ENCODE data around the gene FLAD1.

FLAD1 gene

GRCh38 chr1:154982897-154983648 is at the start of gene FLAD1:
Gene FLAD1, plus strand, starts transcription at chr1:154983344. Its CDS starts 351 bp downstream, at chr1:154983695.
- DNase-seq (ENCODE audit: low read depth) = peak; percentile 100

DNA sequence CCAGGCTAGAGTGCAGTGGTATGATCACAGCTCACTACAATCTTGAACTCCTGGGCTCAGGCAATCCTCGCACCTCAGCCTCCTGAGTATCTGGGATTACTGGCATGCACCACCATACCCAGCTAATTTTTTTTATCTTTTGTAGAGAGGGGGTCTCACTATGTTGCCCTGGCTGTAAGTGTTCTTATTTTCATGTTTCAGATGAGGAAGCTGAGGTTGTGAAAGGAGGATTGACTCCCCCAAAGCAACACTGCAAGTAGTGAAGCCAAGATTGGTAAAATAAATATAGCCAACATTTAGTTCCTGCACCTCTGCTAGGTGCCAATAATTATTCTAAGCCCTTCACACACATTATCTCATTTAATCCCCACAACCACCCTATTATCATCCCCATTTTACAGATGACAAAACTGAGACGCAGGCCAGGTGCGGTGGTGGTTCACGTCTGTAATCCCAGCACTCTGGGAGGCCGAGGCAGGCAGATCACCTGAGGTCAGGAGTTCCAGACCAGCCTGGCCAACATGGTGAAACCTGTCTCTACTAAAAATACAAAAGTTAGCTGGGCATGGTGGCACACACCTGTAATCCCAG is 48.7 kb upstream of the FLAD1 start:
- no peak for DNase-seq (ENCODE audit: low read depth)

GRCh38 chr1:154935749-154936554 is 47.2 kb upstream of the FLAD1 start:
- DNase-seq (ENCODE audit: low read depth) = no peak

GRCh38 chr1:154936555-154937084 is 46.5 kb upstream of the FLAD1 start, which contains the start of gene PMVK:
Gene PMVK, minus strand, starts transcription at chr1:154936719. Its CDS starts 34 bp downstream, at chr1:154936685.
- peak; percentile 94 for DNase-seq (ENCODE audit: low read depth)

DNA sequence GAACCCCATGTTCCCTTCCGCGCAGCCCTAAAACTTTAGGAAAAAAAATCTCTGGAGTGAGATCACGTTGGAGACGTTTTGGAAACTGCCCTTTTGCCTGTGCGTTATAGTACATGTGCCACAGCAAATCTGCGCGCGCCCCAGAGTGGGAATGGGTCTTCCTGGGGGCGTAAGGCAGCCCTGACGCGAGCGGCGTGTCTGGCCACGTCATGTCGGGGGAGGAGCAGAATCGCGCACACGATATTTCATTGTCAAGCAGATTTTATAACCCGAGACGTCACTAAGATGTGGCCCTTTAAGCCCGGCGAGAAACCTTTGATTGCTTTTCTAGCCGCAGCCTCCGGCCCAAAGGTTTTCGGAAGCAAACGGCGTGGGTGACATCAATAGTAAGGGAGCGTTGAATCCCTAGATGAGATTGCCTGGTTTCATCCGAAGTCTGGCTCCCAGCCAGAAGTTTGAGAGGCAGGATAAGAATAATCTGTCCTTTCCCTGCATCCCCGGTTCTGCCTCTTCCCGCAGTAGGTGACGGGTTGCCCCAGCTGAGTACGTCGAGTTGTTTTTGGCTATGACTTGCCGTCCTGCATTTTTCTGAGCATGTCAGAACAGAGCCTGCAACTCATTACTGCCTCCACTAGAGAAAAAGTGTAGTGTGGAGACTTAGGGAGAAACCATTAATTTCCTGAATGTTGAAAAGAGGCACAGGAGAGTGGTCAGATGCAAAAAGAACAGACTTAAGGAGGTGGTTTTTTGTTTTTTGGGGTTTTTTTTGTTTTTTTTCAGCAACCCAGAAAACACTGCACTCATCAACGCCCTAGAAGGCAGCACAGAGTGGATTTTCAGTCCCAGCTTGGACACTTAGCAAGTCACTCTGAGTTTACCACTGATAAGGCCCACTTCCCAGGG is 45.8 kb upstream of the FLAD1 start:
- peak; percentile 93 for DNase-seq (ENCODE audit: low read depth)

- no peak for DNase-seq (ENCODE audit: low read depth)
These were observed 45.2 kb upstream of the FLAD1 start for GRCh38 chr1:154937988-154938386.

DNA sequence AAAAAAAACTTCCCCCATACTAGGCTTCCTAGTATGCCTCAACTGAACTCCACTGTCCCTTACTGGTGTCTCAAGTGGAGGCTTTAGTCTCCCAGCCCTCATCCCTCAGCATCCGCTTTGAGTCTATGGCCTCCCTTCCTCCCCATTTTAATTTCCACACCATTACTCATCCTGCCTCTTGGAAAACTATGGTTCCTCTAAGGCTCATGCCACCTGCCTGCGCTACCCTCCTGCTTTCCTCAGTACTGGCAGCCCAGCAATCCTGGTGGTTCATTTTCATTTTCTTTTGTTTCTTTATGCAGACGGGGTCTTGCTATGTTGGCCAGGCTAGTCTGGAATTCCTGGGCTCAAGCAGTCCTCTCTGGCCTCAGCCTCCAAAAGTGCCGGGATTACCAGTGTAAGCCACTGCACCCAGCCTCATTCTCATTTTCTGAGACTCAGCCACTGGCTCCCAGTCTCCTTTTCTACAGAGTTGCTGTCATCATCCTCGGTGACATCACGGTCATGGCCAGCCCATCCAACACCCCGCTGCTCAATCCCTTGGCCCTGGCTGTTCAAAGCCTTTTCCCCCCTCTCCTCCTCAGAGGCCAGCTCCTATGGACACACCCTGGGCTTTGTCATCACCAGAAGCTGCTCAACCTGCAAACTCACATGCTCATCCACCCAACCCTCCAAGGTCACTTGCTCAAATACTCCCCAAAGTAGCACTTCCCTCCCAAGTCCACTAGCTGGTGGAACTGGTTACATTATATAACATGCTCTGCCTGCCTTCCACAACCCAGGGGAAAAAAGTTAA is 44.3 kb upstream of the FLAD1 start:
- DNase-seq (ENCODE audit: low read depth) = no peak

DNA sequence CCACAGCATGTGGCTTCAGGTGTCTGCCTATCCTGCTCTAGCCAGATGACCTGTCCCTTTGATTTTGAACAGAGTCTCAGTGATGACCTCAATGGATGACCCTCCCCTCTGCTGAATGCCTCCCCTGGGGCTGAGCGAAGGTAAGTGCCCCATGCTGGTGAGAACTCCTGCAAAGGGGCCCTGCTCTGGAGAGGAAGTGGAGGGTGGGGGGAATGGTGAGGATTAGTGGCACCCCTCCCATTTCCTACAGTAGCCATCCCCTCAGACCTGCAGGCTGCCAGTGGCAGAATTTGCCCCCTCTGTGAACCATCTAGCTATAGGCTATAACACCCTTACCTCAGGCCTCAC is 43.0 kb upstream of the FLAD1 start:
- DNase-seq (ENCODE audit: low read depth) = no peak

DNA sequence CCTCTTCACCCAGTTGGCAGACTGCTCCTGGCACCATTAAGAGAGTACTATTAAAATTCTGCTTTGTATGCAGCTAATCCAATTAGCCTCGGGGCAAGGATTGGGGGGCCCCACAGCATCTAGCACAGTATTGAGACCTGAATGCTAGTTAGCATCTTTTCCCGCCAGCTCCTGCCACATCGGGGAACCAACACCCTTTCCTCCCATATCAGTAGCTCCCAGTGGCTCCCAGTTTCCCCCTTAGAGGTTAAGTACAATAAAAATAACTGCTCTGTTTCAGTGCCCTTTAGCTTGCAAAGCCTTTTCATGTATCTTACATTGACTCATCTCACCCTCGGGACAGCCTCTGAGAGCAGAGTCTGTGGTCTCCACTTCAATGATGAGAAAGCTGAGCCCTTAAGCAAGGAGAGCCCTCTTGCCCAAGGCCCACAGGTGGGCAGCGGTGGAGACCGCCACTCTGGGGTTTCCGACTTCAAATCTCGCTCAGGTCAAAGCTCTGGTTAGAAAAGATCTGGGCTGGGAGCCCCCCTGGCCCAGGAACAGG is 42.4 kb upstream of the FLAD1 start:
- DNase-seq (ENCODE audit: low read depth) = no peak

DNA sequence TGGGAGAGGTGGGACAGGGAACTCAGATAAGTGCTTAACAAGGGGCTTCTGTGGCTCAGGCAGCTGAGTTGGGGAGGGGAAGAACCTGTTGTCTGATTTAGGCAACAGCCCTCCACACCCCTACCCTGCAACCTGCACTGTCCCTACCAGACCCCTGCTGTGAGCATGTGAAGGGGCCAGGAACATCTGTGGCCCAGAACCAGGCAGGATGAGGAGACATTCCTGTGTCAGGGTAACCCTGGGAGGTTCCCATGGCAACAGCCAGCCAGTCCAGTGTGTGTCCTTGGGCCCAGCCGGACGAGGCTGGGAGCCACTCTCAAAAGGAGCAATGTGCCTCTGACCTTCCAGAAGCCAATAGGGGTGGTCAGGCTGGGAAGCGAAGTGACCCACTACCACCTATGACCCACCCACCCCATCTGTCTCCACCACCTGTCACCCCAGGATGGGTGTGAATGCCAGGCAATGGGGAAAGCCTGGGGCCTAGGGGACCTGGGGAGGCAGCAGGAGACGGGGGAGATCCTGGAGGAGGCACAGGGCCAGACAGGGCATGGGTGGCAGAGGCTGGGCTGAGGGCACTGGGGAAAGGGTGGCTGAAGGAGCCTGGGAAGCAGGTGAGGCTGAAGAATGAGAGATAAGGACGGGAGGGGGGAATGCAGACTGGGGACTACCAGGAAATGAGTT is 41.7 kb upstream of the FLAD1 start:
- DNase-seq (ENCODE audit: low read depth) = peak; percentile 52

DNA sequence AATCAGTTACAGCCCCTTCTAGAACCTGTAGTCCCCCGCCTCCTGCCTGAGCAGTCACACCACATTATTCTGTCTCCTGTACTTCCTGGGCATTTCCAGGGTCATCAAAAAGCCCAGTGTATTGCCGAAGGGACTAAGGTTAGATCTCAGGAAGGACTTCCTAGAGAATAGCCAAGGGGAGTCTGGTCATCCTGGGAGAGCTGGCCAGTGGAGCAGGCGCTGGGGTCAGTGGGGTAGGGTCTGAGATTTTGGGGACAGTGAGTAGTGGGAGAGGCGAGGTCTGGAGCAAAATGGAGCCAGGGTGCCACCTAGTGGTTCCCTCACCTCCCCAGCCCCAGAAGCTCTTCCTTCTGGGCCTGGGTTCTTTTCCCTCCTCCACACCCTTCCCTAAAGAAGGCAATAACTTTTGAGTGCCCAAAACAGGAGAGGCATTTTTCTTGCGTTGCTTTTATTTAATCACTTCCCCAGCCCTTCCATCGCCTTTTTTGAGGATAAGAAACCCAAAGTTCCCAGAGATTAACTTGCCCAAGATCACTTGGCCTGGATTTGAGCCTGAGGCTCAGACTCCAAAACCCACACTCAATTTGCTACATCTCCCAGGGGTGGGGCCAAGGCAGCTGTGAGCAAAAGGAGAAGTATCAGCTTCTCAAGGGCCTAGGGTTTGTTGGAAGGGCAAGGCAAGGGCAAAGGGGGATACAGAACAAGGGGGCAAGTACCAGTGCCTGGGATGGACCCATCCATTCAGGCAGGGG is 39.3 kb upstream of the FLAD1 start:
- DNase-seq (ENCODE audit: low read depth) = peak; percentile 47

- no peak for DNase-seq (ENCODE audit: low read depth)
These were observed 38.6 kb upstream of the FLAD1 start for GRCh38 chr1:154944401-154945159.

GRCh38 chr1:154945160-154945961 is 37.8 kb upstream of the FLAD1 start:
- no peak for DNase-seq (ENCODE audit: low read depth)

GRCh38 chr1:154945962-154946850 is 36.9 kb upstream of the FLAD1 start:
- DNase-seq (ENCODE audit: low read depth) = no peak

- DNase-seq (ENCODE audit: low read depth) = no peak
These were observed 35.1 kb upstream of the FLAD1 start for GRCh38 chr1:154948079-154948478.

DNA sequence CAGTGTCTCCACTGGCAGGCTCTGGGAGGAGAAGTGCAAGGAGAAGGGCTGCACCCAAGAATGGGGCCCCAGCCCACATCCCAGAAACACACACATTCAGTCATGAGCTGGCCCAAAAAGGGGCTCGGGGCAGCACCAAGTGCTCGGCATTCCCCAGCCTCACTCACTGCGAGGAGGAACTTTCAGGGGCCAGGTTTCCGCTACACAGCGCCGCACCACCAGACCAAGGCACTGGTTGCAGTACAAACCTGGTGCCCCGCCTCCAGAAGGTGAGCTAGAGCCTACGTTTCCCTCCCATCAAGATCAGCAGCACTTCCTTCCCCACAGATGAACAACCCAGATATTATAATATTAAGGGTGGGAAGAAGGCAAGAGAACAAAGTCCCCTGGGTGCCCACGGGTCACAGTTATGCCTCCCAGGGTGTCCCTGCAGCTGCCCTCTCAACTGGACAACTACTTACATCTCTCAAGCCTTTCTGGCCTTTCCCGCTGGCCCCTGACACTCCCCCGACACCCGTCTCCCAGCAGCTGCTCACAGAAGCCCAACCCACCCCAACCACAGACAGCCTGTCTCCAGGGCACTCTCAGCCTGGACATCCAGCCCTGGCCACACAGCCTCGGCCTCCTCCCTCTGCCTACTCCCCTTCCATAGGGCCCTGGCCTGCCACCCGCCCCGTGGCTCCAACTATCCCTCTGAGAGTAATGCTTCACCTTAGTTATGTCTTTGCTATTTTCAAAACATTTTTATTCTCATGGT is 31.1 kb upstream of the FLAD1 start:
- DNase-seq (ENCODE audit: low read depth) = no peak

All from EH (cell line).